Measurements from ENCODE around the gene RGL1.

GRCh38 chr1:183758913-183759312, 46.0 kb upstream of the RGL1 start:
- no peak for TF ChIP-seq CTCF (IDR thresholded peaks at IDR 0.05)
- no peak for TF ChIP-seq POLR2A (IDR thresholded peaks at IDR 0.05)
